Ascending aorta (tissue), 2 donors: Measurements from ENCODE around the gene SYTL1. TPM values are rescaled to one million over a fixed set of nuclear protein-coding genes. Genes with fewer than 3 reads are reported as not detected.

Source experiments
- DNase-seq, 2 donors: peaks; one replicate each; pipeline ENCODE4 v3.0.0-alpha.2; 2019; ENCODE audit warnings: low spot score in 2 of 2
- H3K27ac ChIP-seq, 2 donors: fragments of 200-600 bp; sonication (generic); one replicate each; pipeline ENCODE4 v1.5.1; 2016 to 2017; ENCODE audit warnings: mild to moderate bottlenecking in 1 of 2
- H3K27me3 ChIP-seq: fragments of 200-600 bp; sonication (generic); one replicate; pipeline ENCODE4 v1.5.1; 2017
- H3K36me3 ChIP-seq, 2 donors: fragments of 200-600 bp; sonication (generic); one replicate each; pipeline ENCODE4 v1.5.1; 2016
- H3K4me1 ChIP-seq, 2 donors: fragments of 200-600 bp; sonication (generic); one replicate each; pipeline ENCODE4 v1.5.1; 2016 to 2017; ENCODE audit warnings: mild to moderate bottlenecking in 1 of 2
- H3K4me3 ChIP-seq, 2 donors: fragments of 200-600 bp; sonication (generic); one replicate each; pipeline ENCODE4 v1.5.1; 2016 to 2017; ENCODE audit warnings: mild to moderate bottlenecking in 1 of 2
- H3K9me3 ChIP-seq, 2 donors: fragments of 200-600 bp; sonication (generic); one replicate each; pipeline ENCODE4 v1.5.1; 2016
- CTCF ChIP-seq, 3 experiments: fragments of 200-600 bp in 2 of 3; fragments of 450-650 bp in 1 of 3; sonication (generic) in 2 of 3; IDR thresholded peaks; one replicate each; pipeline ENCODE4 v1.5.1; 2016 to 2019; ENCODE audit warnings: antibody characterized with exemption in 3 of 3, mild to moderate bottlenecking in 1 of 3, moderate library complexity in 1 of 3
- intact Hi-C: fragments of 100-400 bp; cut with DNase I; formaldehyde crosslinking; loops from one replicate; pipeline ENCODE4 v1.15.1; 2023
- total RNA-seq: library from RNA; depleted of rRNA; stranded (reverse); fragments of >200 nt; gene quantifications from one replicate; pipeline ENCODE4 v1.1.0, GENCODE V29; 2016

Gene SYTL1
- total RNA-seq, 1 donor from 2014 or later = 0.21 TPM

GRCh38 chr1:27357281-27358037 is 15.6 kb downstream of the SYTL1 start:
- Histone ChIP-seq H3K36me3 (peaks cover 93% of the 10 kb centered on the region in 2 donors), H3K27ac (peak overlapping the region in 1 of 2 donors; percentile 12), H3K4me1 (no peaks in the 10 kb centered on the region), H3K4me3 (peak overlapping the region in 1 of 2 donors; percentile 26), H3K9me3 (no peaks in the 10 kb centered on the region), H3K27me3 (no peaks in the 10 kb centered on the region)
- DNase-seq = peak in 1 of 2 donors; percentile 80
- intact Hi-C loops = loop anchor here (1.0 to 10.0 kb wide), 2 partner anchors 38 to 123 kb away; partner anchors contain the start of gene WDTC1
- TF ChIP-seq CTCF (IDR thresholded peaks at IDR 0.05) = peak; percentile 93 to 96 (median 94)

GRCh38 chr1:27358038-27358927 is 16.5 kb downstream of the SYTL1 start:
- Histone ChIP-seq H3K36me3 (peaks cover 97 to 99% of the 10 kb centered on the region in 2 donors), H3K4me3 (no peak overlapping the region), H3K27me3 (no peaks in the 10 kb centered on the region), H3K9me3 (no peaks in the 10 kb centered on the region), H3K4me1 (no peaks in the 10 kb centered on the region), H3K27ac (no peak overlapping the region)
- DNase-seq = no peak
- TF ChIP-seq CTCF (IDR thresholded peaks at IDR 0.05) = no peak
- intact Hi-C loops = loop anchor here (10.0 kb wide), 1 partner anchor 123 kb away; the partner anchor contains the start of gene WDTC1

- H3K4me3 ChIP-seq = no peak overlapping the region
- H3K9me3 ChIP-seq = no peaks in the 10 kb centered on the region
- intact Hi-C loops = loop anchor here (10.0 kb wide), 1 partner anchor 124 kb away; the partner anchor contains the start of gene WDTC1
- H3K4me1 ChIP-seq = no peaks in the 10 kb centered on the region
- no peak for TF ChIP-seq CTCF (IDR thresholded peaks at IDR 0.05)
- no peak for DNase-seq
- peaks cover 97 to 99% of the 10 kb centered on the region in 2 donors for H3K36me3 ChIP-seq
- H3K27ac ChIP-seq = no peak overlapping the region
- H3K27me3 ChIP-seq = no peaks in the 10 kb centered on the region
Measured at GRCh38 chr1:27358928-27359313, 17.1 kb downstream of the SYTL1 start.

GRCh38 chr1:27359822-27360158 is 18.0 kb downstream of the SYTL1 start:
- Histone ChIP-seq H3K4me3 (no peak overlapping the region), H3K36me3 (peaks cover 96 to 100% of the 10 kb centered on the region in 2 donors), H3K4me1 (peaks cover 7% of the 10 kb centered on the region in 2 donors), H3K9me3 (no peaks in the 10 kb centered on the region), H3K27me3 (no peaks in the 10 kb centered on the region), H3K27ac (no peak overlapping the region)
- intact Hi-C loops = loop anchor here (10.0 kb wide), 2 partner anchors 125 to 1765 kb away; partner anchors contain the start of genes TMEM200B and WDTC1
- TF ChIP-seq CTCF (IDR thresholded peaks at IDR 0.05) = no peak
- no peak for DNase-seq

GRCh38 chr1:27360159-27361043 is 18.6 kb downstream of the SYTL1 start:
- TF ChIP-seq CTCF (IDR thresholded peaks at IDR 0.05) = no peak

More at GRCh38 chr1:27360159-27361043, 18.6 kb downstream of the SYTL1 start:
- no peaks in the 10 kb centered on the region for H3K9me3 ChIP-seq
- no peak overlapping the region for H3K27ac ChIP-seq
- peaks cover 90 to 95% of the 10 kb centered on the region in 2 donors for H3K36me3 ChIP-seq
- DNase-seq = no peak
- peaks cover 11% of the 10 kb centered on the region in 2 donors for H3K4me1 ChIP-seq
- no peaks in the 10 kb centered on the region for H3K27me3 ChIP-seq
- intact Hi-C loops = loop anchor here (10.0 kb wide), 1 partner anchor 1764 kb away; the partner anchor contains the start of gene TMEM200B
- H3K4me3 ChIP-seq = no peak overlapping the region
